ENCODE measurements around the gene TLR6.
A peak's percentile ranks its signal among the peaks of the same experiment; 100 is the strongest.
"Not testable (repeated sequence)": the region's sequence is repeated elsewhere in the genome, so short reads cannot be mapped to it uniquely, and the experiment has no call there.

TLR6 gene

GRCh38 chr4:38794051-38794450 lies 62.6 kb downstream of the TLR6 start:
- peaks cover 11% of the 10 kb centered on the region for H3K4me1 Mint-ChIP-seq
- no peak for ATAC-seq
- DNase-seq = no peak
- no peak overlapping the region for H3K4me3 Mint-ChIP-seq
- H3K27ac Mint-ChIP-seq = no peak overlapping the region
- no peaks in the 10 kb centered on the region for H3K27me3 Mint-ChIP-seq
- peaks cover 13 to 22% of the 10 kb centered on the region in 2 donors for H3K9me3 Mint-ChIP-seq

GRCh38 chr4:38791010-38791409 lies 65.6 kb downstream of the TLR6 start:
- H3K4me3 Mint-ChIP-seq = no peak overlapping the region
- ATAC-seq (peak; percentile 58), DNase-seq (no peak)
- H3K4me1 Mint-ChIP-seq = peaks cover 11% of the 10 kb centered on the region
- no peak overlapping the region for H3K27ac Mint-ChIP-seq
- H3K9me3 Mint-ChIP-seq = peaks cover 13 to 19% of the 10 kb centered on the region in 2 donors
- H3K27me3 Mint-ChIP-seq = no peaks in the 10 kb centered on the region

- Mint-ChIP-seq H3K9me3 (peaks cover 5 to 7% of the 10 kb centered on the region in 2 donors), H3K4me3 (no peak overlapping the region), H3K4me1 (peaks cover 11% of the 10 kb centered on the region), H3K27ac (peak overlapping the region in 1 of 2 donors; percentile 0), H3K27me3 (no peaks in the 10 kb centered on the region)
- no peak for ATAC-seq
- DNase-seq = no peak
Measured at GRCh38 chr4:38788317-38788716, 68.3 kb downstream of the TLR6 start.

GRCh38 chr4:38787693-38788092 lies 68.9 kb downstream of the TLR6 start:
- Mint-ChIP-seq H3K9me3 (peaks cover 5 to 7% of the 10 kb centered on the region in 2 donors), H3K27ac (peak overlapping the region in 1 of 2 donors; percentile 16)
- DNase-seq = no peak

GRCh38 chr4:38785901-38786402 lies 70.7 kb downstream of the TLR6 start:
- Mint-ChIP-seq H3K27ac (no peak overlapping the region), H3K27me3 (no peaks in the 10 kb centered on the region), H3K4me3 (no peak overlapping the region), H3K4me1 (peaks cover 3% of the 10 kb centered on the region), H3K9me3 (peaks cover 5 to 7% of the 10 kb centered on the region in 2 donors)
- DNase-seq (no peak), ATAC-seq (no peak)

More at GRCh38 chr4:38787693-38788092, 68.9 kb downstream of the TLR6 start:
- H3K4me3 Mint-ChIP-seq = no peak overlapping the region
- no peaks in the 10 kb centered on the region for H3K27me3 Mint-ChIP-seq
- H3K4me1 Mint-ChIP-seq = peaks cover 11% of the 10 kb centered on the region
- no peak for ATAC-seq

GRCh38 chr4:38785041-38785790 lies 71.4 kb downstream of the TLR6 start:
- no peaks in the 10 kb centered on the region for H3K27me3 Mint-ChIP-seq
- no peak for ATAC-seq
- no peak overlapping the region for H3K27ac Mint-ChIP-seq
- no peak for DNase-seq
- no peaks in the 10 kb centered on the region for H3K4me1 Mint-ChIP-seq
- peaks cover 4 to 5% of the 10 kb centered on the region in 2 donors for H3K9me3 Mint-ChIP-seq
- no peak overlapping the region for H3K4me3 Mint-ChIP-seq

GRCh38 chr4:38784141-38784540 lies 72.5 kb downstream of the TLR6 start:
- Mint-ChIP-seq H3K4me3 (no peak overlapping the region), H3K27ac (no peak overlapping the region), H3K4me1 (no peaks in the 10 kb centered on the region), H3K27me3 (no peaks in the 10 kb centered on the region), H3K9me3 (no peaks in the 10 kb centered on the region)
- DNase-seq (no peak), ATAC-seq (no peak)

- DNase-seq = no peak
- H3K9me3 Mint-ChIP-seq = no peaks in the 10 kb centered on the region
- H3K4me1 Mint-ChIP-seq = no peaks in the 10 kb centered on the region
- ATAC-seq = no peak
- no peak overlapping the region for H3K27ac Mint-ChIP-seq
- no peaks in the 10 kb centered on the region for H3K27me3 Mint-ChIP-seq
- H3K4me3 Mint-ChIP-seq = no peak overlapping the region
Measured at GRCh38 chr4:38783109-38783460, 73.5 kb downstream of the TLR6 start.

GRCh38 chr4:38782452-38783108 lies 74.0 kb downstream of the TLR6 start, which contains the start of gene TLR10:
Gene TLR10, minus strand, starts transcription at chr4:38782990. Its CDS starts 7,400 bp downstream, at chr4:38775590.
- ATAC-seq (peak; percentile 55), DNase-seq (no peak)
- Mint-ChIP-seq H3K4me3 (no peak within 1 kb of the TSS), H3K4me1 (no peaks in the 10 kb centered on the region), H3K27me3 (no peaks in the 10 kb centered on the region), H3K27ac (no peak within 1 kb of the TSS), H3K9me3 (no peaks in the 10 kb centered on the region)

- ATAC-seq (no peak), DNase-seq (no peak)
- no peaks in the 10 kb centered on the region for H3K27me3 Mint-ChIP-seq
- H3K4me1 Mint-ChIP-seq = no peaks in the 10 kb centered on the region
- no peak overlapping the region for H3K27ac Mint-ChIP-seq
- H3K4me3 Mint-ChIP-seq = no peak overlapping the region
- peaks cover 0 to 5% of the 10 kb centered on the region in 2 donors for H3K9me3 Mint-ChIP-seq
Measured at GRCh38 chr4:38781854-38782261, 74.8 kb downstream of the TLR6 start.

GRCh38 chr4:38780833-38781484 lies 75.7 kb downstream of the TLR6 start:
- ATAC-seq (no peak), DNase-seq (no peak)
- Mint-ChIP-seq H3K4me1 (no peaks in the 10 kb centered on the region), H3K27ac (no peak overlapping the region), H3K9me3 (peaks cover 0 to 7% of the 10 kb centered on the region in 2 donors), H3K27me3 (no peaks in the 10 kb centered on the region), H3K4me3 (no peak overlapping the region)

GRCh38 chr4:38779790-38780189 lies 76.8 kb downstream of the TLR6 start:
- H3K27ac Mint-ChIP-seq = no peak overlapping the region
- no peaks in the 10 kb centered on the region for H3K4me1 Mint-ChIP-seq
- DNase-seq (no peak), ATAC-seq (no peak)
- H3K4me3 Mint-ChIP-seq = no peak overlapping the region
- peaks cover 0 to 7% of the 10 kb centered on the region in 2 donors for H3K9me3 Mint-ChIP-seq
- no peaks in the 10 kb centered on the region for H3K27me3 Mint-ChIP-seq

GRCh38 chr4:38777925-38778324 lies 78.7 kb downstream of the TLR6 start:
- H3K4me3 Mint-ChIP-seq = not testable (repeated sequence)

GRCh38 chr4:38775326-38775725 lies 81.3 kb downstream of the TLR6 start:
- DNase-seq (no peak), ATAC-seq (no peak)
- peaks cover 0 to 7% of the 10 kb centered on the region in 2 donors for H3K9me3 Mint-ChIP-seq
- H3K27ac Mint-ChIP-seq = no peak overlapping the region
- no peaks in the 10 kb centered on the region for H3K27me3 Mint-ChIP-seq
- H3K4me3 Mint-ChIP-seq = no peak overlapping the region
- H3K4me1 Mint-ChIP-seq = no peaks in the 10 kb centered on the region

More at GRCh38 chr4:38777925-38778324, 78.7 kb downstream of the TLR6 start:
- H3K27ac Mint-ChIP-seq, H3K27me3 Mint-ChIP-seq, ATAC-seq, H3K9me3 Mint-ChIP-seq, H3K4me1 Mint-ChIP-seq, DNase-seq: not testable (repeated sequence)

GRCh38 chr4:38774181-38774955 lies 82.2 kb downstream of the TLR6 start:
- Mint-ChIP-seq H3K9me3 (peaks cover 0 to 7% of the 10 kb centered on the region in 2 donors), H3K27ac (no peak overlapping the region), H3K4me1 (no peaks in the 10 kb centered on the region), H3K27me3 (no peaks in the 10 kb centered on the region), H3K4me3 (no peak overlapping the region)
- no peak for DNase-seq
- ATAC-seq = no peak
